HEK293T (cell line): Measurements from ENCODE around the gene FBXW7.

Experiments used
- CTCF ChIA-PET: fragments of 350-600 bp; formaldehyde crosslinking; extraction: SDS; loops from one replicate; lab custom pipeline; 2021; ENCODE audit warnings: antibody characterized with exemption, inconsistent platforms; lab: Yijun Ruan, JAX
- POLR2A ChIA-PET: fragments of 350-600 bp; formaldehyde crosslinking; extraction: SDS; loops from one replicate; lab custom pipeline; 2020; ENCODE audit warnings: antibody characterized with exemption, inconsistent platforms; lab: Yijun Ruan, JAX
- DNase-seq: peaks from one replicate; pipeline ENCODE4 v3.0.0; 2012; ENCODE audit warnings: mixed read lengths; ENCODE audit errors: extremely low spot score
- ARNT ChIP-seq: fragments of 450-650 bp; IDR thresholded peaks from 2 replicates; pipeline ENCODE4 v1.6.1; 2017; ENCODE audit warnings: mild to moderate bottlenecking
- BHLHE40 ChIP-seq: fragments of 450-650 bp; IDR thresholded peaks from 2 replicates; pipeline ENCODE4 v1.6.1; 2016; ENCODE audit warnings: mild to moderate bottlenecking, moderate library complexity, borderline replicate concordance
- CTBP1 ChIP-seq: fragments of 450-650 bp; IDR thresholded peaks from 2 replicates; pipeline ENCODE4 v1.6.1; 2016; ENCODE audit warnings: borderline replicate concordance
- ELF4 ChIP-seq: fragments of 450-650 bp; IDR thresholded peaks from 2 replicates; pipeline ENCODE4 v1.6.1; 2017; ENCODE audit warnings: antibody characterized with exemption
- FOXA1 ChIP-seq: fragments of 450-650 bp; IDR thresholded peaks from 2 replicates; pipeline ENCODE4 v1.6.1; 2016; ENCODE audit warnings: mild to moderate bottlenecking
- FOXK2 ChIP-seq: fragments of 450-650 bp; IDR thresholded peaks from 2 replicates; pipeline ENCODE4 v1.6.1; 2016; ENCODE audit warnings: mild to moderate bottlenecking
- FOXM1 ChIP-seq: fragments of 450-650 bp; IDR thresholded peaks from 2 replicates; pipeline ENCODE4 v1.6.1; 2017; ENCODE audit warnings: mild to moderate bottlenecking, borderline replicate concordance
- HDGF ChIP-seq: fragments of 450-650 bp; IDR thresholded peaks from 2 replicates; pipeline ENCODE4 v1.6.1; 2017; ENCODE audit warnings: antibody characterized with exemption, borderline replicate concordance
- L3MBTL2 ChIP-seq: fragments of 450-650 bp; conservative IDR thresholded peaks from 2 replicates; pipeline ENCODE4 v1.6.1; 2016; ENCODE audit warnings: mild to moderate bottlenecking
- LEF1 ChIP-seq: fragments of 450-650 bp; IDR thresholded peaks from 2 replicates; pipeline ENCODE4 v1.6.1; 2017; ENCODE audit warnings: mild to moderate bottlenecking, borderline replicate concordance
- NFRKB ChIP-seq: fragments of 450-650 bp; IDR thresholded peaks from 2 replicates; pipeline ENCODE4 v1.6.1; 2016; ENCODE audit warnings: mild to moderate bottlenecking, moderate library complexity
- SP1 ChIP-seq: fragments of 450-650 bp; IDR thresholded peaks from 2 replicates; pipeline ENCODE4 v1.6.1; 2017
- SUZ12 ChIP-seq: fragments of 450-650 bp; IDR thresholded peaks from 2 replicates; pipeline ENCODE4 v1.6.1; 2016; ENCODE audit warnings: mild to moderate bottlenecking
- TARDBP ChIP-seq: fragments of 450-650 bp; IDR thresholded peaks from 2 replicates; pipeline ENCODE4 v1.6.1; 2016
- ZNF384 ChIP-seq: fragments of 450-650 bp; IDR thresholded peaks from 2 replicates; pipeline ENCODE4 v1.6.1; 2016
- TF ChIP-seq, protein P1 (sequence below): fragments of 450-650 bp; IDR thresholded peaks from 2 replicates; pipeline ENCODE4 v1.6.1; 2016

FBXW7 gene

DNA sequence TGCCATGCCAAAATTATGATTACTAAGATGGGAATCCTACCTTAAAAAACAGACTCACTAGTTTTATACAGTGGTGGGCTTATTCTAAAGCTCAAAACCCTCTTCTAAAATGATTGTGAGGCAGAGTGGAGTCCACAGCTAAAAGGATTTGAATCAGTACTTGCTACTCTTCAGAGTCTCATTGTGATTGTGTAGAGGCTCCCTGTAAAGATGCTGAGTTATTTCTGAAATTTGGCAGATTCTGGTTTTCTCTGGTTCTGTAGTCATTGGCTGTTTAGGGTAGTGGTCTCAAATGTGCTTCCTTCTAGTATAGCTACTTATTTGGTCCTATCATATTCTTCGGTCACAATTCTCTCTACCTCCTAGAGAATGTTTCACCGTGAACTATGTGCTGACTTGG lies 104.1 kb downstream of the FBXW7 start:
- TF ChIP-seq TARDBP (no peak), FOXA1 (no peak), L3MBTL2 (no peak), SP1 (no peak), ARNT (no peak), LEF1 (no peak), ZNF384 (no peak), ELF4 (no peak), BHLHE40 (no peak), CTBP1 (no peak), FOXM1 (no peak), NFRKB (no peak), SUZ12 (no peak), FOXK2 (no peak), HDGF (no peak)
- TF ChIP-seq, protein P1, sequence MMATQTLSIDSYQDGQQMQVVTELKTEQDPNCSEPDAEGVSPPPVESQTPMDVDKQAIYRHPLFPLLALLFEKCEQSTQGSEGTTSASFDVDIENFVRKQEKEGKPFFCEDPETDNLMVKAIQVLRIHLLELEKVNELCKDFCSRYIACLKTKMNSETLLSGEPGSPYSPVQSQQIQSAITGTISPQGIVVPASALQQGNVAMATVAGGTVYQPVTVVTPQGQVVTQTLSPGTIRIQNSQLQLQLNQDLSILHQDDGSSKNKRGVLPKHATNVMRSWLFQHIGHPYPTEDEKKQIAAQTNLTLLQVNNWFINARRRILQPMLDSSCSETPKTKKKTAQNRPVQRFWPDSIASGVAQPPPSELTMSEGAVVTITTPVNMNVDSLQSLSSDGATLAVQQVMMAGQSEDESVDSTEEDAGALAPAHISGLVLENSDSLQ: no peak
- ChIA-PET POLR2A (no interaction called here), CTCF (interaction anchor here (0.7 kb wide), 1 partner anchor 9 kb away, joined by 3 read pairs; no protein-coding TSS in a partner anchor)
- no peak for DNase-seq

DNA sequence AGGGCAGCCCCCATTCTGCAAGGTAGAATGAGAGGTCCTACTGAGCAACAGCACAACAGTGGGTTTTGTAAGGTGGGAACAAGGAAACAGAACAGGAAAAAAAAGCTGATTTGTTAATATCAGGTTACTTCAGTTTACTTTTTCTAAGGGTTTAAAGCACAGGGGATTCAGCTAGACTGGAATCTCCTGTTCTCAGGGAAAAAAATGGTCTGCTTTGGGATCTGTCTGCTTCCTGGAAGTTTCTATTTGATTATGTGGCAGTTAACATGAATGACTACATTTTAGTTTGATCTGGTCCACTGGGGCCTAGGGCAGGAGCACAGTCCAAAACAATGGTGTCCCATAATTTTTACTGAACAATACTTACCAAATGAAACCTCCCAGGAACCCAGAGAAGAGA lies 104.6 kb downstream of the FBXW7 start:
- TF ChIP-seq SP1: no peak
- ChIA-PET CTCF (no interaction called here), POLR2A (no interaction called here)
- DNase-seq: no peak

DNA sequence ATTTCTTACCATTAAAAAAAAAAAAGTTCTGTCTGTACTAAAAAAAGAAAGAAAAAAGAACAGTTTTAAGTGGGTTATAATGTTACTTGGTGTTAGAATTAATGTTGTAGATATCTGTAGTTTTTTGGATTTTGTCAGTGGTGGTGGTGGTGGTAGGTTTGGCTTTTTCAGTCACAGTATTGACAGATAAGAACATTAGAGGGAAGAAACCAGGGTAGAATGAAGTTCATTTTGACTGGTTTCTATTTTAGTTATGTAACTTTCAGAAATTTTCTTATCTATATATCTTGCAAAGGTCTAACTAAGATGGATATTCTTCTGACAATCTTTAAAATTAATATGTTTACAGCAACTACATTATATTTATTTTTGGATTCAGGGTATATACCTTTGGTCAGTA lies 105.4 kb downstream of the FBXW7 start:
- no peak for TF ChIP-seq FOXK2
- TF ChIP-seq CTBP1: no peak
- no peak for TF ChIP-seq ARNT
- no peak for TF ChIP-seq ZNF384
- no peak for TF ChIP-seq L3MBTL2
- no peak for TF ChIP-seq SUZ12
- DNase-seq: no peak
- ChIA-PET POLR2A (no interaction called here), CTCF (no interaction called here)

DNA sequence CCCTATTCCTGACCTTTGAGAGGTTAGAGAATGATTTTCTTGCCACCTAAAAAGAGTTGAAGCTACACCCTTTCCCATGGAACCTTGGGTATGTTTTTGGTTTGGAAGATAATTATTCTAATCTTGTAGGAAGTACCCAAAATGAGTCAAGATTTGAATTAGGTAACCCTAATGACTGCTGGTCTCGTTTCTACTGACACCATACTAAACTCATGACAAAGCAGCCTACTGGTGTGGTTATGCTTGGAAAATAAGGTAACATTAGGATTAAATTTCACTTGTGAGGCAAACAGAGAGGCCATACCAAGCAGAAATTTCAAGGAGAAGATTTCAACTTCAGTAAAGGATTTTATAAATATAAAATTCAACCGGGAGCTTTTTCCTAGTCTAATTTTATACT lies 107.9 kb downstream of the FBXW7 start:
- no peak for DNase-seq
- CTCF ChIA-PET: interaction anchor here (1.1 kb wide), 1 partner anchor 20 kb away, joined by 3 read pairs; no protein-coding TSS in a partner anchor
- POLR2A ChIA-PET: no interaction called here
- TF ChIP-seq LEF1: no peak

DNA sequence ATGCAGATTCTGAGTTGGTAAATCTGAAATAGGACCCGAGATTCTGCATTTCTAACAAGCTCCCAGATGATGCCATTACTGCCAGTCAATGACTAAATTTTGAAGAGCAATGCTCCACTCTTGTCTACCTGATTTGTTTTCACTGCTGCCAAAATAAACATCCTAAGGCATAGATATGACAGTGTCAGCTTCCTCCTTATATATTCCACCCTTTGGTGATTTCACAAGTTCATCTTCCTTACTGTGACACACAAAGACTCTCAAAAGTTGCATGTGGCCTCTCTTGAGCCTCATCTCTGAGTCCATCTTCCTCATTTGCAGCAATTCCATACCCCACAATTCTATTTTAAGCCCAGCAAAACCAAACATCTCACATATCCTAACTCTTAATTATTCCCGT lies 110.9 kb downstream of the FBXW7 start:
- POLR2A ChIA-PET: no interaction called here
- TF ChIP-seq SP1: no peak
- no peak for TF ChIP-seq NFRKB
- no peak for TF ChIP-seq FOXM1
- no peak for TF ChIP-seq FOXK2
- TF ChIP-seq LEF1: no peak
- no peak for TF ChIP-seq ELF4
- TF ChIP-seq L3MBTL2: no peak
- TF ChIP-seq TARDBP: no peak
- TF ChIP-seq BHLHE40: no peak
- TF ChIP-seq, protein P1: no peak
- TF ChIP-seq SUZ12: no peak
- TF ChIP-seq HDGF: no peak
- TF ChIP-seq CTBP1: no peak
- no peak for DNase-seq
- CTCF ChIA-PET: no interaction called here

DNA sequence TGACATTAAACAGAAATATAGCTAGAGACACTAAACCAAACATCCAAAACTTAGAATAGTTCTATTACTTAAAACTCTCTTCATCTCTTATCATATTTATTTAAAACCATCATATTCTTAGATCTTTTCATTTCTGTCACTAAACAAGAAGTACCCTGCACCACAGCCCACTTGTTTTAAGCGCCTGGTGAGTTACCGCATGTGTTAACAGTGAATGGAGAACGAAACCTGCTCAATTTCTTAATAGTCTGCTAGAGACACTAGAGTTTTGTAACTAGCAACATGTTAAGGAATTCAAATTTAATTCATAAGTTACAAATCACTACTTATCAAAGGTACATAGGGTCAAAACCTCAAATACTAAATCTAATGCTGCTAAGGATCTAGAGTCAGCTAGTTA lies 111.5 kb downstream of the FBXW7 start:
- no peak for DNase-seq
- TF ChIP-seq FOXM1 (no peak), ELF4 (no peak), LEF1 (no peak), ZNF384 (no peak), BHLHE40 (no peak), SUZ12 (no peak), HDGF (no peak), CTBP1 (no peak)
- CTCF ChIA-PET: no interaction called here
- POLR2A ChIA-PET: no interaction called here

DNA sequence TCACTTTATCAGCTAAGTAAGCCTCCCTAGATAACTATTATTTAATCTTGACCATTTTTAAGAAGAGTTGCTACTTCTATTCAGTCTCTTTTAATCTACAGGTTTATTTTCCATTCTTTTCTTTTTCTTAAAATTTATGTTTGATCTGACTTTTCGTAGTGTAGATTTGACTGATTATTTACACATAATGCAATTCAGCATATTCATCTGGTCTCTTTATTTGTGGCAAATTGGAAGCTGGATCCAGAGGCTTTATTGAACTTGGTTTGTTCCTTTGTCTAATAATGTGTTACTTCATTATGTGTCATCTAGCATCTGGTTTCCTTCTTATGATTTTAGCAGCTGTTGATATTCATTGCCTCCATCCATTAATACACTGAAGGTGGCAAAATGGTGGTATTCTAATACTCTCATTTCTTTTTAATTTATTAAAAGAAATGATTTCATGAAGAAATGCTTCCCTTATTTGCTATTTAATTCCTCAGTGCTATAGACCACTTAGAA lies 113.0 kb downstream of the FBXW7 start:
- TF ChIP-seq CTBP1 (no peak), ELF4 (no peak), NFRKB (no peak), LEF1 (no peak), ZNF384 (no peak), FOXM1 (no peak)
- CTCF ChIA-PET: interaction anchor here (0.5 to 1.0 kb wide), 2 partner anchors 14 kb away, joined by 3 read pairs; no protein-coding TSS in a partner anchor
- POLR2A ChIA-PET: no interaction called here
- no peak for DNase-seq
